ENCODE data around the gene PLPP3.

DNA sequence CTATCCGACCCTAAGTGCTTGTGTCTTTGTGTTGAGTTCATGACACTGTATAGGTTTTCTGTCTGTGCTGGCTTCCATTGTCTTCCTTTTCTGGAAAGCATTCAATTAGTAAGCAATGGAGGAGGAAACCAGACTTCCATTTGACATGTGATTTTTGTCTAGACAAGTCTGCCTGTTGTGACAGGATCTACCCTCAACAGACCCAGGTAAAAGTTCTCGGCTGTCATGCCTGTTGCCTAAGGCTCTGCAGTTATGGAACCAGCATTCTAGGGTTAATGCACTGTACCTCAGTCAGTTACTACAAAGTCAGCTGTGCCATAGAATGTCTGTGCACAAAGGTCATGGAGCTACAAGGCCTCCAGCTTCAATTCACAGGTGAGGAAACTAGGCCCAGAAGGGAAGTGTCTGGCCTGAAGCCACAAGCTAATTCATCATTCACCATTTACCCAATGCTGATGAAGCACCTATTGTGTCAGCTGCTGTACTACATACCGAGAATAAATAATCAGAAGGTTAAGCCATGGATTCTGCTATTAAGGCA, 72.3 kb downstream of the PLPP3 start:
- TF ChIP-seq, protein P1, sequence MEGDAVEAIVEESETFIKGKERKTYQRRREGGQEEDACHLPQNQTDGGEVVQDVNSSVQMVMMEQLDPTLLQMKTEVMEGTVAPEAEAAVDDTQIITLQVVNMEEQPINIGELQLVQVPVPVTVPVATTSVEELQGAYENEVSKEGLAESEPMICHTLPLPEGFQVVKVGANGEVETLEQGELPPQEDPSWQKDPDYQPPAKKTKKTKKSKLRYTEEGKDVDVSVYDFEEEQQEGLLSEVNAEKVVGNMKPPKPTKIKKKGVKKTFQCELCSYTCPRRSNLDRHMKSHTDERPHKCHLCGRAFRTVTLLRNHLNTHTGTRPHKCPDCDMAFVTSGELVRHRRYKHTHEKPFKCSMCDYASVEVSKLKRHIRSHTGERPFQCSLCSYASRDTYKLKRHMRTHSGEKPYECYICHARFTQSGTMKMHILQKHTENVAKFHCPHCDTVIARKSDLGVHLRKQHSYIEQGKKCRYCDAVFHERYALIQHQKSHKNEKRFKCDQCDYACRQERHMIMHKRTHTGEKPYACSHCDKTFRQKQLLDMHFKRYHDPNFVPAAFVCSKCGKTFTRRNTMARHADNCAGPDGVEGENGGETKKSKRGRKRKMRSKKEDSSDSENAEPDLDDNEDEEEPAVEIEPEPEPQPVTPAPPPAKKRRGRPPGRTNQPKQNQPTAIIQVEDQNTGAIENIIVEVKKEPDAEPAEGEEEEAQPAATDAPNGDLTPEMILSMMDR (IDR thresholded peaks at IDR 0.05) = no peak
- TF ChIP-seq POLR2A (IDR thresholded peaks at IDR 0.05) = no peak

Measured in adrenal gland (tissue), 5 donors.